Liver (tissue), 9 donors: ENCODE measurements around the gene CREB5. TPM values are rescaled to one million over a fixed set of nuclear protein-coding genes. Genes with fewer than 3 reads are reported as not detected.

Experiments used
- DNase-seq: peaks from one replicate; pipeline ENCODE4 v3.0.0-alpha.2; 2017; ENCODE audit warnings: low spot score
- H3K27ac ChIP-seq, 2 donors: one replicate each; pipeline ENCODE4 v1.7.0; 2013; ENCODE audit warnings: inconsistent platforms in 2 of 2, low read length in 2 of 2, control low read depth in 1 of 2, low read depth in 1 of 2, mild to moderate bottlenecking in 1 of 2
- H3K27me3 ChIP-seq, 4 donors: one replicate each; pipeline versions ENCODE4 v1.6.1 to v1.7.0; 2013; ENCODE audit warnings: low read length in 3 of 4, inconsistent platforms in 1 of 4, mild to moderate bottlenecking in 1 of 4, moderate library complexity in 1 of 4; ENCODE audit not compliant: control insufficient read depth in 4 of 4, insufficient read depth in 4 of 4
- H3K36me3 ChIP-seq, 4 donors: one replicate each; pipeline versions ENCODE4 v1.6.1 to v1.7.0; 2013; ENCODE audit warnings: low read length in 3 of 4, mild to moderate bottlenecking in 3 of 4, low read depth in 1 of 4, moderate library complexity in 1 of 4; ENCODE audit not compliant: control insufficient read depth in 4 of 4, insufficient read depth in 3 of 4
- H3K4me1 ChIP-seq, 4 donors: one replicate each; pipeline versions ENCODE4 v1.6.1 to v1.7.0; 2013; ENCODE audit warnings: low read length in 3 of 4, mild to moderate bottlenecking in 3 of 4, moderate library complexity in 1 of 4; ENCODE audit not compliant: control insufficient read depth in 4 of 4, insufficient read depth in 4 of 4
- H3K4me3 ChIP-seq, 3 donors: one replicate each; pipeline versions ENCODE4 v1.6.1 to v1.7.0; 2013; ENCODE audit warnings: low read length in 3 of 3, control low read depth in 1 of 3, low read depth in 1 of 3, mild to moderate bottlenecking in 1 of 3
- H3K9ac ChIP-seq, 2 donors: one replicate each; pipeline ENCODE4 v1.7.0; 2013; ENCODE audit warnings: low read length in 2 of 2, mild to moderate bottlenecking in 2 of 2, moderate library complexity in 2 of 2, control low read depth in 1 of 2, low read depth in 1 of 2
- H3K9me3 ChIP-seq, 4 donors: one replicate each; pipeline versions ENCODE4 v1.6.1 to v1.7.0; 2013; ENCODE audit warnings: low read length in 3 of 4; ENCODE audit not compliant: control insufficient read depth in 4 of 4
- EGR1 ChIP-seq, 2 donors: IDR thresholded peaks; 2 replicates each; pipeline ENCODE4 v1.6.1; 2016 to 2018; ENCODE audit warnings: antibody characterized with exemption in 2 of 2, low read depth in 2 of 2
- FOXA1 ChIP-seq: IDR thresholded peaks from 2 replicates; pipeline ENCODE4 v1.6.1; 2016; ENCODE audit warnings: antibody characterized with exemption
- FOXA2 ChIP-seq: IDR thresholded peaks from 2 replicates; pipeline ENCODE4 v1.6.1; 2016; ENCODE audit warnings: antibody characterized with exemption
- HNF4G ChIP-seq: IDR thresholded peaks from 2 replicates; pipeline ENCODE4 v1.6.1; 2016; ENCODE audit warnings: antibody characterized with exemption
- JUND ChIP-seq, 2 donors: IDR thresholded peaks; 2 replicates each; pipeline ENCODE4 v1.6.1; 2016; ENCODE audit warnings: antibody characterized with exemption in 2 of 2
- MAX ChIP-seq: IDR thresholded peaks from 2 replicates; pipeline ENCODE4 v1.6.1; 2016; ENCODE audit warnings: antibody characterized with exemption
- NR2F2 ChIP-seq: IDR thresholded peaks from 2 replicates; pipeline ENCODE4 v1.6.1; 2016; ENCODE audit warnings: antibody characterized with exemption
- RAD21 ChIP-seq, 2 donors: IDR thresholded peaks; 2 replicates each; pipeline ENCODE4 v1.6.1; 2016; ENCODE audit warnings: antibody characterized with exemption in 2 of 2, mild to moderate bottlenecking in 2 of 2
- REST ChIP-seq: IDR thresholded peaks from 2 replicates; pipeline ENCODE4 v1.6.1; 2016; ENCODE audit warnings: antibody characterized with exemption, mild to moderate bottlenecking
- RXRA ChIP-seq, 2 donors: IDR thresholded peaks; 2 replicates each; pipeline ENCODE4 v1.6.1; 2017 to 2018; ENCODE audit warnings: antibody characterized with exemption in 2 of 2, mild to moderate bottlenecking in 1 of 2
- SP1 ChIP-seq: IDR thresholded peaks from 2 replicates; pipeline ENCODE4 v1.6.1; 2018; ENCODE audit warnings: antibody characterized with exemption, mild to moderate bottlenecking
- TAF1 ChIP-seq: conservative IDR thresholded peaks from 2 replicates; pipeline ENCODE4 v1.6.1; 2016; ENCODE audit warnings: antibody characterized with exemption, mild to moderate bottlenecking
- YY1 ChIP-seq: IDR thresholded peaks from 2 replicates; pipeline ENCODE4 v1.6.1; 2016; ENCODE audit warnings: antibody characterized with exemption, mild to moderate bottlenecking
- ZBTB33 ChIP-seq: IDR thresholded peaks from 2 replicates; pipeline ENCODE4 v1.6.1; 2016; ENCODE audit warnings: antibody characterized with exemption
- WGBS: extraction: QIAGEN DNeasy Blood & Tissue Kit; methylation state at CpG from one replicate; pipeline ENCODE4 v1.1.7; 2013; 5-methylcytosine and 5-hydroxymethylcytosine counted together
- polyA plus RNA-seq, 2 donors: library from polyadenylated mRNA; stranded (reverse) in 1 of 2; unstranded in 1 of 2; fragments of 200-250 nt in 1 of 2; fragments of >200 nt in 1 of 2; fragmentation: Nextera tagmentation in 1 of 2; extraction: Ambion mirVana in 1 of 2; gene quantifications; one replicate each; pipeline versions ENCODE4 v1.2.1 to v1.2.3, GENCODE V29; 2013 to 2015
- total RNA-seq, 2 donors: library from RNA; depleted of rRNA; stranded (reverse); fragments of >200 nt; gene quantifications; one replicate each; pipeline ENCODE4 v1.2.3, GENCODE V29; 2014
- TF ChIP-seq, protein P1 (sequence below): fragments of 150-350 bp; IDR thresholded peaks from 2 replicates; pipeline ENCODE4 v1.5.1; 2017; ENCODE audit warnings: improper control_type of control experiment, low read depth, low read length; ENCODE audit not compliant: missing input control
- TF ChIP-seq, protein P2 (sequence below): IDR thresholded peaks from 2 replicates; pipeline ENCODE4 v1.6.1; 2016; ENCODE audit warnings: antibody characterized with exemption
- donor health status: healthy.
- donor health status: healthy.
- donor health status: healthy.
- donor health status: healthy.
- donor health status: healthy.

CREB5 gene
- total and polyA plus RNA-seq, 4 donors, result 0.25 to 0.92 (median 0.67) TPM

DNA sequence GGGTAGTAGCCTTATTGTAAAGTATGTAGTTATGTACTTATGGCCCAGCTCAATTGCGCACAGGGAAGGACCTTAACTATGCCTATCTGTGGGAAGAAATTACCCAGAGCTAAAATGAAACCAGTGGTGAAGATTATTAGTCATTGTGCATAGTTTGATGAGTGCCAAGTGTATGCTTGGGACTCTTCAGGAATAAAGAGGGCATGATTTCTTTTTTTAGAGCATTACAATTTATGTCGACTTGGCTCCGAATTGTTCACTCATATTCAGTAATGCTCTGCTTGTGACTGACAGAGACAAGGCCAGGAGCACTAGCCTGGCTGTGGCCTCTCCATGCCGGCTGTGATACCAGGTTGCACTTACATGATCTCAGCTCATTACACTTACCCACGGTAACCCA lies 276.3 kb downstream of the CREB5 start:
- DNase-seq, result no peak
- no peaks in the 10 kb centered on the region for H3K9me3 ChIP-seq
- no peak overlapping the region for H3K9ac ChIP-seq
- no peak for TF ChIP-seq NR2F2
- TF ChIP-seq FOXA1, result no peak
- TF ChIP-seq ZBTB33, result no peak
- no peak for TF ChIP-seq JUND (IDR thresholded peaks at IDR 0.05)
- TF ChIP-seq HNF4G, result no peak
- TF ChIP-seq, protein P1, sequence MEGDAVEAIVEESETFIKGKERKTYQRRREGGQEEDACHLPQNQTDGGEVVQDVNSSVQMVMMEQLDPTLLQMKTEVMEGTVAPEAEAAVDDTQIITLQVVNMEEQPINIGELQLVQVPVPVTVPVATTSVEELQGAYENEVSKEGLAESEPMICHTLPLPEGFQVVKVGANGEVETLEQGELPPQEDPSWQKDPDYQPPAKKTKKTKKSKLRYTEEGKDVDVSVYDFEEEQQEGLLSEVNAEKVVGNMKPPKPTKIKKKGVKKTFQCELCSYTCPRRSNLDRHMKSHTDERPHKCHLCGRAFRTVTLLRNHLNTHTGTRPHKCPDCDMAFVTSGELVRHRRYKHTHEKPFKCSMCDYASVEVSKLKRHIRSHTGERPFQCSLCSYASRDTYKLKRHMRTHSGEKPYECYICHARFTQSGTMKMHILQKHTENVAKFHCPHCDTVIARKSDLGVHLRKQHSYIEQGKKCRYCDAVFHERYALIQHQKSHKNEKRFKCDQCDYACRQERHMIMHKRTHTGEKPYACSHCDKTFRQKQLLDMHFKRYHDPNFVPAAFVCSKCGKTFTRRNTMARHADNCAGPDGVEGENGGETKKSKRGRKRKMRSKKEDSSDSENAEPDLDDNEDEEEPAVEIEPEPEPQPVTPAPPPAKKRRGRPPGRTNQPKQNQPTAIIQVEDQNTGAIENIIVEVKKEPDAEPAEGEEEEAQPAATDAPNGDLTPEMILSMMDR, result no peak
- no peak for TF ChIP-seq MAX
- no peak for TF ChIP-seq RAD21 (IDR thresholded peaks at IDR 0.05)
- TF ChIP-seq SP1, result no peak
- no peak for TF ChIP-seq TAF1
- TF ChIP-seq RXRA (IDR thresholded peaks at IDR 0.05), result no peak
- TF ChIP-seq EGR1 (IDR thresholded peaks at IDR 0.05; ENCODE audit: low read depth in 2 of 2), result no peak
- no peak for TF ChIP-seq REST
- TF ChIP-seq YY1, result no peak
- TF ChIP-seq, protein P2, sequence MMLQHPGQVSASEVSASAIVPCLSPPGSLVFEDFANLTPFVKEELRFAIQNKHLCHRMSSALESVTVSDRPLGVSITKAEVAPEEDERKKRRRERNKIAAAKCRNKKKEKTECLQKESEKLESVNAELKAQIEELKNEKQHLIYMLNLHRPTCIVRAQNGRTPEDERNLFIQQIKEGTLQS, result no peak
- TF ChIP-seq FOXA2, result no peak
- H3K27me3 ChIP-seq, result peaks cover 0 to 4% (median 0%) of the 10 kb centered on the region in 4 donors
- H3K4me1 ChIP-seq, result no peaks in the 10 kb centered on the region
- H3K36me3 ChIP-seq, result no peaks in the 10 kb centered on the region
- no peak overlapping the region for H3K27ac ChIP-seq
- WGBS, result 94% methylated on average over 5 of the region's 5 CpGs
- H3K4me3 ChIP-seq, result no peak overlapping the region
